Measurements from ENCODE around the gene SIK3.
A peak's percentile ranks its signal among the peaks of the same experiment; 100 is the strongest.

The SIK3 gene

DNA sequence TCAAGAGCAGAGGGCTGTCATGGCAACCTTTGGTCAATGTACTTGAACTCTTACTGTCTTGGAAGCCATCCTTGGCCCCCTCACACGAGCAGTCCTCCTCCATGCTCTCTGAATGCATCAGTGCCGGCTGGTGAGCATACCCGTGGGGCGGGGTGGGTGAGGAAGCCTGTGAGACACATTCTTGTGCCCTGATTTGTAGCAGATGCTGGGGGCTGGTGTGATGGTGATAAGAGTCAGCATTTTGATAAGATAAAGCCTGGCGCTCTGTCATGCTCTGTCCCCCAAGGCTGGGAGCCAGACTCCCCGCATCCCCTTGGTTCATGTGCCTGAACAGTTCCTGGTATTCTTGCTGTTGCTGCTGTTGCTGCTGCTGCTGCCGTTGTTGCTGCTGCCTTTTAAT, 240.3 kb downstream of the SIK3 start:
- peak; percentile 20 for DNase-seq

DNA sequence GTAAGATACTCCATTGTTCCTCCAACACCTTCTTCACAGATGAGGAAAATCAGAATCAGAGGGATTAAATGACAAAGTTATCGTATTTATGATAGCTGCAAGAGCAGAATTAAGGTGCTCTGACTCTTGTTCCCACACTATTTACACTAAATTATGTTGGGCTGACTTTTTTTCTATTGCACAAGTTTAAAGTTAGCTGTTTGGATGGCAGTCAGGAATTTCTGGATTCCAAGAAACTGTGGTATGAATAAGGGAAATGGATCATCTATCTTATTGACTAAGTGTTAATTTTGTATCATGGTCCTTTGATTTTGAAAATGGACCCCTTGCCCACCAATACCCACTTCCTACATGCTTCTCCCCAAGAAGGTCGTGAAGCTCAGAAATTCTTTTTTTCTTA, 240.9 kb downstream of the SIK3 start:
- no peak for DNase-seq

DNA sequence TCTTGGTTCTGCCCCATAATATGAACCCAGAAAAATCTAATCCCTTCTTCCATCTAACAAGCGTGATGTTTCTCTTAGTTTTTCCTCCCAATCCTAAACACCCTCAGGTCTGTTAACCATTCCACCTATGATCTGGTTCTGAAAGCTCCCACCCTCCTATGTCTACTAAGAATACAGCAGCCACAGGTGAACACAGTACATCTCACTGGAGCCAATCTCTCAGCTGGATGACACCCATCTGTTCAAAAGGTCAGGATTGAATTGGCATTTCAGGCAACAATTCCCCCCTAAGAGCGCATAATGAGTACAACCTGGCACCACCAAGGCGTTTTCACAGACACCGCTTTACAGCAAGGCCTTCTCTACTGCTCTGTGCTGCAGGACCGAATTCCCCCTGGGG, 241.8 kb downstream of the SIK3 start:
- DNase-seq: no peak

DNA sequence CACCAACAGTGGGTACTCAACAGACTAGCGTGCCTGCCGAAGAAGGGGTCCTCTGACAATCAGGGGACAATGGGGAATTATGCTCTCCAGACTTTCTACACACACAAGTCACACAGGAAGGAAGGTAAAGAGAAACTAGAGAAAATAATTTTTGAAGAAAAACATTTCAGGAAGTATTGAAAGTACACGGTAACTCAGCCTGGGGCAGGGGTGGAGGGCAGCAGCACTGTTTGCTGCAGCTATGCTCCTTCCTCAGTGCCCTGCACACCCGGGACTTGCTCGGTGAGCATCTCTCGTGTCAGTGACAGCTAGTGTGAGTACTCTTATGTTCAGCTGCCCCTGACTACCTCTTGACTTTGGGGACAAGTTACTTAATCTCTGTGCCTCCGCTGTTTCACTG, 242.8 kb downstream of the SIK3 start:
- DNase-seq: no peak

DNA sequence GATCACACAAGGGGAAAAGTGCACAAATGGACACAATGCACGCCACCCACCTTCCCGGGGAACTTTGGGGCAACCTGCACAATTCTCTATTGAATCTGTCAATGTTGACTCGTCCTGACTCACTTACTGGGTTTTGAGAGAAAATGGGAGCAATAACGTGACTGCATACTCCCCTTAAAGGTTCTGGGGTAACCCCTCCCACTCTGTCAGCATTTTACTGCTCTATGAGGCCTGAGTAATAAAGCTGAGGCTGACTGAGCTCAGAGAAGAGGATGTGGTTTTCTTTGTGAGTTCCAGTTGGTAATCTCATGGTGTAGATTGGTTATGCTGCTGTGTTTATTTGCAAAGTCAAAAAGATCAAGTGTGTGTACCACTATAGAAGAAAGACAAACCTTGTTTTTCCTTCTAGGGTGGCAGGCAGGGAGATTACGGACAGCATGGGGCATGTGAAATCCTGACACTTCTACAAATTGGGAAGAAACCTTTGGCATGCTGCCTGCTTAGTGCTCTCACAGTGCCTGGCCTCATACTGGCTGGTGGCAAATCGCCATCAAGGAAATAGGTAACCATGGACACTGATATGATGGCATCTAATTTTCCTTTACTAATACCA, 244.7 kb downstream of the SIK3 start:
- peak; percentile 76 for DNase-seq

DNA sequence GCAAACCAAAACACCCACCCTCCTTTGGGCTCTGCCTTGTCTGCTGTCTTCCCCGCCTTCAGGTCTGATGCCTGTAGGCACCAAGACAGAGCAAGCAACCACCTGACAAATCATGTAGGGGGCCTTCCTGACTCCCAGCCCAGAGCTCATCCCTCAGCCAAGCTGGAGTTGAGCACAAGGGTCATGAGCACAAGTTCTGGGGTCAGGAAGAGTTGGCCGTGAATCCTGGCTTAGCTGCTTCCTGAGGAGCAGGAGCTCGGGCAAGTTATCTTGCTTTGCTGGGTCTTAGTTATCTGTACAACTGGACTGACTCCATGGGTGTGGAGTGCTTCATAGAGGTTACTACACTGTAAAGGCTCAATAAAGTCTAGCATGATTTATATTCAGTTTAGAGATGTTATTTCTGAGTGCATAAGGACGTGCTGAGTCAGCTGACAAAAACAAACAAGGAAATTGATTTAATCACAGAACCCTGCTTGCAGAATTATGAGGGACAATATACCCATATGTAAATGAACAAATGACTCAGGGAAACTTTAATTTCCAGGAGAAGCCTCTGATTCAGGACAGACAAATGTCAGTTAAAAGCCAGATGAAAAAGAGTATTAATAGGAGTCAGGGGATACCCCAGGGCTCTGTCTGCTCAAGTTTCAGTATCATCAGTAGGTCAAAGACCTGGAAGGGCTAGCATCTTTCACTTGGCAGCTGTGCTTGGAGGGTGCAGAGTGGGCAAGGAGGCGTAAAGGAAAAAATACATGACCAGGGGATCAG, 245.8 kb downstream of the SIK3 start:
- DNase-seq: peak; percentile 47

DNA sequence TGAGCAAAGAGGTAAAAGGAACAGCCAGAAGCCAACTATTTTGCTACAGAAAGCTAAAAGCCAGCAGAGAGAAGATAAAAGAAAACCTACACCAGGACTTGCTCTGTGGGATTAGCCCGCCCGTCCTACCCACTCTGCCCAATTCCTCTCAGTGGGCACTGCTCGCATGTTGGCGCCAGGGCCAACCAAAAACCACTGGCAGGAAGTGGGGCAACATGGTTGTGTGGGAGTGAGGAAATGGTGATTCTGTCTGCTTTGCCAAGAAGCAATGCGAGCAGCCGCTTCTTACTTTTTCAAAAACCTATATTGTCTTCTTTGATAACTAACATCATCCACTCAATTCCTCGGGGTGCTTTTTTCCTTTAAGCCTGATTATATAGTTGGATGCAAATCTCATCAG, 246.6 kb downstream of the SIK3 start:
- DNase-seq: peak; percentile 28

DNA sequence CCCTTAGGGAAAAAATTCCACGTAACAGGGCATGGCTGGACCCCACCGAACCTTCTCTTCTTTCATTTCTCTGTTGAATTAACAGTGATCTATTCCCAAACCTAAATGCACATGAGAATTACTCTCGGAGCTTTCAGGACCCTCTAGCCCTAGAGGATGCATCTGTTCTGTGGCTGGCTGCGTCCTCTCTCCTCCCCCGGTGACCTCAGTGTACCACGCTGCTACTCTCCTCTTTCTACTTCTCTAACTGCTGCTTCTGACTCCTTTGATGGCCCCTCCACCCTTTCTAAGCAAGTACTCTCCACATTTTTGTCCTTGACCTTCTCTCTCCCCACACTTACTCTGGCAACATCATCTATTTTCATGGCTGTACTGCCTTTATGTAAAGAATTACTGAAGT, 248.7 kb downstream of the SIK3 start:
- no peak for DNase-seq

DNA sequence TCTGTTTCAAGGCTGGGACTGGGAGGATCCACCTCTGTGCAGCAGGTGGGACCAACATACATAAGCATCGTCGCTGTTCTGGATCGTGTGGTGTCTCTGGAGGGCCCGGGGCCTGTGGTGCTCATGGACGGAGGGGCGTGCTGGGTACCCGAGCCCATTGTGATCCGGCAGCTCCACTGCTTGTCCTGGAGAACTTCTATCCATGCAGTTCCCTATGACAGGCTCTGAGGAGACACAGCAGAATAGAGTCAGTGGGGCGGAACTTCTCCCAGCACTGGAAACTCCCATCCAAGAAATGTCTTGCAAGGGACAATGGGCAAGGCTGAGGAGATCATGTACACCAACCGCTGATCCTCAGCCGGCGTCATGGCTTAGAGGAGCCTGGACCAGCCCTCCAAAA, 249.2 kb downstream of the SIK3 start:
- no peak for DNase-seq

DNA sequence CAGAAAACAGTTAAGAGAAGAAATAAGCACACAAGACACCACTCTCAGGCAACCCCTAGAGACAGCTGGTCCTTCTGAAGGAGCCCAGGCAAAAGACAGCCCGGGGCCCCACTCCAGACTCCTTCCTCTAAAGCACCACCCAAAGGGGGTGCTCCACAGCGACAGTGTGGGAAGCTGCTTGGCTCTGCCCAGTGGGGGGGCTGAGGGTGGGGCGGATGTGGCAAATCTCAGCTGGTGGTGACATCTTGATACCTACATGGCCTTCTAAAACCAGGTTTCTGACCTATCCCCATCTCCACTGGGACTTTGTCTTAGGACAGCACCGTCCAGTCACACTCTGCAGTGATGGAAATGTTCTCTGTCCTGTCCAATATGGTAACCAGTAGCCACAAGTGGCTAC, 250.6 kb downstream of the SIK3 start:
- DNase-seq: no peak

DNA sequence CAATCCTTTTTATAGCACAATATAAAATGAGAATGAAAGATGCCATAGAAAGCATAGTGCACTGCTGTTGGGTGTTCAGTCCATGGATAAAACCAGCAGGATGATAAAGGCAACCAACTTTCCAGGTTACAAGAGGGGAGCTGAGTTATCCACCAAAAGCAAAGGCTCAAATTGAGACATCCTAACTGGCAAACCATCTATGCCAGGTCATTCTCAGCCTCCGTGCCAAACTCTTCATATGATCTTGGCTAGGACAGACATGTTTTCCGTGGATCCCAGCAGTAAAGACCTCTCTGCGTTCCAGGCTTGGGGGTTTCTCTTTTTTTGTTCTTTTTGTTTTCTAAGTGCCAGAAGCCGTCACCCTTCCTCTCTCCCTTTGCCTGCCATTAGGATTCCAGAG, 253.5 kb downstream of the SIK3 start:
- DNase-seq: no peak

DNA sequence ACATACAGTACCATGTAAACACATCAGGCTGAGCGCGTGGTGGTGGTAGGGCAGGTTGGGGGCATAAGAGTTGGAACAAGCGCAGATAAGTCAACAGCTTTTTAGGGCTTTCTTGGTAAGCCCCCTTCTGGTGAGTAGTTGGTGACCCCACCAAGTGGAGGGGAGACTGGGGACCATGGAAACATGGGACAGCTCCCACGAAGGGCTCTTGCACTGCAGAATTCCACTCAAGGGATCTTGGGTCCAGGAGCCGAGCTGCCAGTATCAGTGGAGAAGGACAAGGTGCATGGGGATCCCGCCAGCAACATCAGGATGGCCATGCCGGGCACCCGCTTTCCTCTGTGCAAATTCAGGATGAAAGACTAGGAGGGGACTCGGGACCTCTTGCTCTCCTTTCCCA, 254.6 kb downstream of the SIK3 start:
- no peak for DNase-seq

DNA sequence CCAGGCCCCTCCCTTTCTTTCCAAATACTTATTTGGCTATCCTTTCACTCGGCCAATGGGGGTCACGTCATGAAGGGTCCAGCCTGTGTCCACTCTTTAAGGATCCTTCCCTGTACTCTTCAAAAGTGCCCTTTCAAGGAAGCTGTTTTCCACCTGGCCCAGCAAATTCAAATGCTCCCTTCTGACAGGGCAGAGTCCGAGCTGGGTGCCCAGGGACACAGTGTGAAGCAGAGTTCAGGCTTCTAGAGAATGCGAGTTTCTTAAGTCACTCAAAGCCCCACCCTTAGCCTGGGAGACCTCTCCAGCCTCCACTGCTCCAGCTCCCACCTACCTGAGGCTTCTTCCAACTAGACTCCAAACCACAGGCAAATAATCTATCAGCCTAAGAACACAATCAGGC, 255.3 kb downstream of the SIK3 start:
- DNase-seq: no peak

DNA sequence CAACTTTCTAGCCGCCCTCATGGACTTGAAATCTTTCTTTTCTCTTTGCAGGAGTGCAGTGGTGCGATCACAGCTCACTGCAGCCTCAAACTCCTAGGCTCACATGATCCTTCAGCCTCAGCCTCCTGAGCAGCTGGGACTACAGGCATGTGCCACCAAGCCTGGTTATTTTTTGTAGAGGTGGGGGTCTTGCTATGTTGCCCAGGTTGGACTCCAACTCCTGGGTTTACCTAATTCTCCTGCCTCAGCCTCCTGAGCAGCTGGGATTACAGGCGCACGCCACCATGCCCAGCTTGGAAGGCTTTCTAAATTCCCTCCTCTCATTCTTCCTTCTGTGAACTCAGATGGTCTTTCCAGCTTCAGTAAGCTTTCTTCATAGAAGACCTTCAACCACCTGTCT, 256.1 kb downstream of the SIK3 start:
- no peak for DNase-seq

DNA sequence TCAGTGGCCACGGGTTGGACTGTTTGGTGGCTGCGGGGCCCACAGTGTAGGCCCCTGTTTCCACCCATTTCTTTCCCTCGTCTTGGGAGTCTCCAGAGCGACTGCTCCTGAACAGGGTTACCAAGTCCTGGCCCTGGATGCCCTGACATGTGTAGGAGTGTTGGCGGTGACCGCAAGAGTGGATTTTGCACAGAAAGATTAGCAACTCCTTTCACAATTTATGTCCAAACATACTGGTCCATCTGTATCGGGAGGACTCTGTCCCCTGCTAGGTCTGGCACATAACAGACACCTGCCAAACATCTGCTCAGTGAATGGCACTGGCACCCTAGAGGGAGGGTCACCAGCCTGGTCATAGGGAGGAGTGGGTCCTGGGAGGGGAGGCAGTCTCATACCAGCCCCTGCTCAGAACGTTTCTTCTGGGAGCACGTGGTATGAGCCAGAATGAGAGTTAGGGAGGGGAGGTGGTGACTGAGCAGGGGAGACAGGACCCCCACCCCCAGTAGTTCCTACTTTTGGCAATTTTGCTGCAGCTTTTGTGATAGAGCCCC, 257.4 kb downstream of the SIK3 start:
- no peak for DNase-seq

DNA sequence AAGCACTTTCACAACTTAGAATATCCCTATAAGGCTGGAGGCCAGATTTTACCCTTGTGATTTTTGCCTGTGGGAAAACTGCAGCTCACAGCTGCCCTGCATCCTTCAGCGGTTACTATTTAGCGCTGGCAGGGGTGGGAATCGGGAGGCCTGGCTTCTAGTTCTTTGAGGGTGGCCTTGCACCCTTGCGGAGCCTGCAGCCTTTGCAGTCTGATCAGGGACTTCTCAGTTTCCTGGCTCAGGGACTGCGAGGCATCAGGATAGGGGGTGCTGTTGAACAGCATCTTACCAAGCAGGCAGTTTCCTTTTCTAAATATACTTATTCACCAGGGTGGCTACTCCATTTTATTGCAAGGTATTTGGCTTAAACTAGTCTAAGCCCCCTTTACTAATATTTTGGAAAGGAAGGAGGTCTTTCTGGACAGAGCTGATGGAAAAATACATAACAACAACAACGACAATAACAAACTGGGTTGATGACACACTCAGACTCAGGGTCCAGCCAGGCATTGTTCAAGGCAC, 257.9 kb downstream of the SIK3 start:
- DNase-seq: no peak

DNA sequence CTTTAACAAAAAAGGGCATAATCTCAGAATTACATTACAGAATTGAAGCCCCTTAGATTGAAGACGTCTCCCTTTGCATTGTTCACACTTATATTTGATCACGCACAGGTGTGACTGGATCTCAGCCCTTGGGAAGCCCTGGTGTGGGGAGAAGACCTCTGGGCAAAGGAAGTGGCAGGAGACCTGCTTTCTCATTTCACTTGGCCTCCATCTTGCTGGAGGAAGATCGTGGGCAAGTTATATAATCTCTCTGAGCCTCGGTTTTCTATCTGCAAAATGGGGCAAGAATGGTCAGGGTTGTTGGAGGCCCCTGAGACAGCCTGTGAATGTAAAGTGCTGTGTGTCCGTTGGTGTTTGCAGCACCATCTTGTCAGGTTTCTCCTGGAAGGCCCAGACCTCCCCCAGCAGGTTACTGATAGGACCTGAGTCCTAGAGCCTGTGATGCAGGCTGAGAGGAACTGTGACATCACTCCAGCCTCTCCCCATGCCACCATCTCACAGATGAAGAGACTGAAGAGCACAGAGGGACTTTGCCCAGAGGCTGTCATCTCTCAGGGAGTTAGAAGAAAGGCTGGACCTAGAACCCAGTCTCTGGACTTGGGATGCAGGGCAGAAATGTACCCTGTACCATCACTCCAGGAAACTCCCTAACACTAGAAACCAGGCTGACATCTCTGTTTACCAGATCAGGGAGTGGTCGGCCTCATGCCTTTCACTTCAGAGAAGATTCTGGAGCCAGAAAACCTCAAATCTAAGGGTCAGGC, 259.7 kb downstream of the SIK3 start:
- DNase-seq: no peak

DNA sequence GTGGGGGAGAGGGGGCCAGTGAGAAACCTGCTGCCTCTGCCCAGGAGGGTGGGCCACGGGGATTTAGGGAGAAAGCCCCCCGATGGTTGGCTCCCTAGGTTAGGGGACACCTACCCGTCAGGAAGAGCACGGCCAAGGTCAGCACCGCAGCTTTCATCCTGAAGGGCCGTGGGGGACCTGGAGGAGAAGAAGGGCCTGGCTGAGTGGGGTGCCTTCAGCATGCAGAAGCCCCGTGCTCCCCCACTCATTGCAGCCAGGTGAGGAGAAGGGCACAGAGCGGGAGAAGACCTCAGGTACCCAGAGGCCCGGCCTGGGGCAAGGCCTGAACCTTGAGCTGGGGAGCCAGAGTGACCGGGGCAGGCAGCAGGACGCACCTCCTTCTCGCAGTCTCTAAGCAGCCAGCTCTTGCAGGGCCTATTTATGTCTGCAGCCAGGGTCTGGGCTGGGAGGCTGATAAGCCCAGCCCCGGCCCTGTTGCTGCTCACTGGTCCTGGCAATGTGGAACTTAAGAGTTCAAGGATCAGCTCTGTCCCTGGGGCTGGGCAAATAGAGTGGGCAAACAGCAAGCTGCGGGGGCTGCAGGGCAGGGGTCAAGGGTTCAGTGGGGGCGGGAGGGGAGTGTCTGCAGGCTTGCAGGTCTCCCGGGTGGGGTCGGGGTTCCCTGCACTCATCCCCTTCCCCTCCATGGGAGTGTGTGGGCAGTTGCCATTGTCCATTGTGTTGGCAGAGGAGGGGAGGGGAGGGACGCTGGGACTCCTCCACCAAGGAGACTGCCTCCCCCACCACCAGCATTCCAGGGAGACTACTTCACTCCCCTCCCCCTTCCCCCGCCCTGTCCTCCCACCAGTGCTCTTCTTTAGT, 260.8 kb downstream of the SIK3 start, which contains the start of gene APOA1:
Gene APOA1, minus strand, starts transcription at position 392 of the 861 bp plus-strand sequence. Its CDS starts 235 bp downstream, at position 157.
- no peak for DNase-seq

DNA sequence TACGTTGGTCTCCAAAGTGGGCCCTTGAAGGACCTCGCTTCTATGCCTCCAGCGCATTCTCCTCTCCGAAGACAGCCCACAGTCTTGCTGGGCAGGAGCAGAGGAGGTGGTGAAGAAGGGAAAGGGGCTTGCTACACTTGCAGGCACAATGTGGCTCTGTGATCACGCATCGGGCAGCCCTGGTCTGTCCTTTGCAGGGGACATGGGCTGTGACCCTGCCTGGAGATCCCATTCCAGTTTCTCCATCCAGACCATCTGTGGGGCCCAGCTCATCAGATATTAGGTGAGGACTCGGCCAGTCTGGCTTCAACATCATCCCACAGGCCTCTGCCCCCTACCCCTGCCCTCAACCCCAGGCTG, 261.6 kb downstream of the SIK3 start:
- no peak for DNase-seq

DNA sequence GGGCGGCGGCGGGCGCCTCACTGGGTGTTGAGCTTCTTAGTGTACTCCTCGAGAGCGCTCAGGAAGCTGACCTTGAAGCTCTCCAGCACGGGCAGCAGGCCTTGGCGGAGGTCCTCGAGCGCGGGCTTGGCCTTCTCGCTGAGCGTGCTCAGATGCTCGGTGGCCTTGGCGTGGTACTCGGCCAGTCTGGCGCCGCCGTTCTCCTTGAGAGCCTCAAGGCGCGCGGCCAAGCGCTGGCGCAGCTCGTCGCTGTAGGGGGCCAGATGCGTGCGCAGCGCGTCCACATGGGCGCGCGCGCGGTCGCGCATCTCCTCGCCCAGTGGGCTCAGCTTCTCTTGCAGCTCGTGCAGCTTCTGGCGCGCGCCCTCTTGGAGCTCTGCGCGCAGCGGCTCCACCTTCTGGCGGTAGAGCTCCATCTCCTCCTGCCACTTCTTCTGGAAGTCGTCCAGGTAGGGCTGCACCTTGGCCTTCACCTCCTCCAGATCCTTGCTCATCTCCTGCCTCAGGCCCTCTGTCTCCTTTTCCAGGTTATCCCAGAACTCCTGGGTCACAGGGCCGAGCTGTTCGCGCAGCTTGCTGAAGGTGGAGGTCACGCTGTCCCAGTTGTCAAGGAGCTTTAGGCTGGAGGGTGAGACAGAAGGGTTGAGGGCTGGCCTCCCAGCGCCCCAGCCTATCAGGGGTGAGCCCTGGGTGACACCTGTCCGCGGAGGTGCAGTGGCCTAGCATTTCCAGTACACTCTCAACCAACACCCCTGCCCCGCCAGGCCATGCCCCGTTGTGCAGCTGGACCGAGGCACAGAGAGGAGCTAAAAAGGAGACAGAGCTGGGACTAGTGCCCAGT, 262.2 kb downstream of the SIK3 start:
- peak; percentile 90 for DNase-seq

DNA sequence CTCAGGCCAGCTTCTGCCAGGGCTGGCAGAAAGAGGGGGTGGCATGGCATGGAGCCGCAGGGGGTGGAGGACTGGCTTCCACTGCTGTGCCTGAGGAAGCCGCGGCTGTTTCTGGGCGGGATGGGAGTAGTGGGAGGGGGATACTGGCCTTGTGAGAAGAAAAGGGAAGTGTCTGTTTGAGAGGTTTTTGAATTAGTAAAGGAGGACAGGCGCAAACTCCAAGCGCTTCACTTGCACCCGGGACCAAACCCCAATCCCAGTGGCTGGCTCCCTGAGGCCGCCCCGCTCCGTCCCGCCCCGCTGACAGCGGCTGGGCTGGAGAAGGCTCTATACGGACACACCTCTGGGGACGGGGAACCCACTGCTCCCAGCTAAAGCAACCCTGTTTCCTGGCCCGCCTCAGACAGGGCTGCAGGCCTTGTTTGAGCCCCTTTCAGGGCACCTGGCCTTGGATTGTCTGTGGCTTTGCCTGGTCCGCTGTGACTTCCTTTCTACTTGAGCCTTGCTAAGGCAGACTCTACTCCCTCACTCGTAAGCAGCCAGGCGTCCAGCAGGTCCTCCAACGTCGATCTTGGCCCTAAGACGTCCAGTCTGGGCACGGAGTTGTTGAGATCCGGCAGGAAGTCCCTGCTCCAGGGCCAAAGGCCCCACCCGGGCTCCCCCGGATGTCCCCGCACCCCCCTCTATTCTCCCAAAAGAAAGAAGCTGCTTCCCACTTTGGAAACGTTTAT, 263.0 kb downstream of the SIK3 start:
- peak; percentile 19 for DNase-seq

All from hematopoietic multipotent progenitor cell treated with erythropoietin and hydrocortisone succinate and interleukin-3 and kit ligand, for 8 days (in vitro differentiated cells).